ENCODE measurements around the gene WDR54.
A peak's percentile ranks its signal among the peaks of the same experiment; 100 is the strongest.
"Not testable (repeated sequence)": the region's sequence is repeated elsewhere in the genome, so short reads cannot be mapped to it uniquely, and the experiment has no call there.

The WDR54 gene

GRCh38 chr2:74439373-74439772 is 17.8 kb downstream of the WDR54 start:
- no peaks in the 10 kb centered on the region for H3K36me3 ChIP-seq (ENCODE audit: insufficient read depth, low read length)
- H3K9me3 ChIP-seq (ENCODE audit: low read depth, low read length) = no peaks in the 10 kb centered on the region
- peak overlapping the region; percentile 80 for H3K9ac ChIP-seq (ENCODE audit: insufficient read length)
- TF ChIP-seq FOXP2 (optimal IDR thresholded peaks at IDR 0.05; ENCODE audit: control extremely low read depth, extremely low read length, insufficient read depth) (no peak), POLR2AphosphoS5 (IDR thresholded peaks at IDR 0.05; ENCODE audit: borderline replicate concordance, low read depth, low read length) (no peak), EZH2 (IDR thresholded peaks at IDR 0.05) (no peak)
- H3K27ac ChIP-seq = no peak overlapping the region
- H3K4me3 ChIP-seq = peak overlapping the region; percentile 79
- no peak for DNase-seq (ENCODE audit: low read depth, low spot score)

- Histone ChIP-seq H3K36me3 (ENCODE audit: insufficient read depth, low read length) (no peaks in the 10 kb centered on the region), H3K9me3 (ENCODE audit: low read depth, low read length) (no peaks in the 10 kb centered on the region), H3K27ac (no peak overlapping the region), H3K9ac (ENCODE audit: insufficient read length) (peak overlapping the region; percentile 80), H3K4me3 (peak overlapping the region; percentile 79)
- TF ChIP-seq EZH2 (IDR thresholded peaks at IDR 0.05) (no peak), POLR2AphosphoS5 (IDR thresholded peaks at IDR 0.05; ENCODE audit: borderline replicate concordance, low read depth, low read length) (no peak)
- no peak for DNase-seq (ENCODE audit: low read depth, low spot score)
These were observed 18.4 kb downstream of the WDR54 start for GRCh38 chr2:74439803-74440377.

GRCh38 chr2:74440378-74441169 is 19.0 kb downstream of the WDR54 start:
- Histone ChIP-seq H3K36me3 (ENCODE audit: insufficient read depth, low read length) (no peaks in the 10 kb centered on the region), H3K9ac (ENCODE audit: insufficient read length) (peak overlapping the region; percentile 80), H3K9me3 (ENCODE audit: low read depth, low read length) (no peaks in the 10 kb centered on the region), H3K4me3 (peak overlapping the region; percentile 79), H3K27ac (peak overlapping the region; percentile 76)
- no peak for DNase-seq (ENCODE audit: low read depth, low spot score)
- peak; percentile 79; the same call in 1 of the 2 replicates for TF ChIP-seq POLR2AphosphoS5 (IDR thresholded peaks at IDR 0.05; ENCODE audit: borderline replicate concordance, low read depth, low read length)
- no peak for TF ChIP-seq EZH2 (IDR thresholded peaks at IDR 0.05)
- TF ChIP-seq FOXP2 (optimal IDR thresholded peaks at IDR 0.05; ENCODE audit: control extremely low read depth, extremely low read length, insufficient read depth) = no peak

- no peak for DNase-seq (ENCODE audit: low read depth, low spot score)
- TF ChIP-seq POLR2AphosphoS5 (IDR thresholded peaks at IDR 0.05; ENCODE audit: borderline replicate concordance, low read depth, low read length) = no peak
- TF ChIP-seq EZH2 (IDR thresholded peaks at IDR 0.05) = no peak
- TF ChIP-seq FOXP2 (optimal IDR thresholded peaks at IDR 0.05; ENCODE audit: control extremely low read depth, extremely low read length, insufficient read depth) = no peak
- H3K4me3 ChIP-seq = no peak overlapping the region
- H3K27ac ChIP-seq = no peak overlapping the region
- no peaks in the 10 kb centered on the region for H3K36me3 ChIP-seq (ENCODE audit: insufficient read depth, low read length)
- no peak overlapping the region for H3K9ac ChIP-seq (ENCODE audit: insufficient read length)
- no peaks in the 10 kb centered on the region for H3K9me3 ChIP-seq (ENCODE audit: low read depth, low read length)
These were observed 19.7 kb downstream of the WDR54 start for GRCh38 chr2:74441170-74441689.

GRCh38 chr2:74441690-74442482 is 20.4 kb downstream of the WDR54 start, which contains the start of gene RTKN:
RTKN (minus strand) TSS chr2:74441937; CDS start chr2:74441816, 121 bp downstream.
- Histone ChIP-seq H3K27ac (peak within 1 kb of the TSS; percentile 76), H3K9ac (ENCODE audit: insufficient read length) (peak within 1 kb of the TSS; percentile 80), H3K9me3 (ENCODE audit: low read depth, low read length) (no peaks in the 10 kb centered on the region), H3K36me3 (ENCODE audit: insufficient read depth, low read length) (no peaks in the 10 kb centered on the region), H3K4me3 (peak within 1 kb of the TSS; percentile 79)
- DNase-seq (ENCODE audit: low read depth, low spot score) = no peak
- no peak for TF ChIP-seq FOXP2 (optimal IDR thresholded peaks at IDR 0.05; ENCODE audit: control extremely low read depth, extremely low read length, insufficient read depth)
- no peak for TF ChIP-seq POLR2AphosphoS5 (IDR thresholded peaks at IDR 0.05; ENCODE audit: borderline replicate concordance, low read depth, low read length)
- no peak for TF ChIP-seq EZH2 (IDR thresholded peaks at IDR 0.05)

GRCh38 chr2:74442483-74443297 is 21.2 kb downstream of the WDR54 start:
- not testable (repeated sequence) for H3K4me3 ChIP-seq; DNase-seq (ENCODE audit: low read depth, low spot score); H3K27ac ChIP-seq; H3K9ac ChIP-seq (ENCODE audit: insufficient read length); H3K36me3 ChIP-seq (ENCODE audit: insufficient read depth, low read length); H3K9me3 ChIP-seq (ENCODE audit: low read depth, low read length)

GRCh38 chr2:74444498-74445318 is 23.2 kb downstream of the WDR54 start:
- no peak overlapping the region for H3K9ac ChIP-seq (ENCODE audit: insufficient read length)

More at GRCh38 chr2:74444498-74445318, 23.2 kb downstream of the WDR54 start:
- TF ChIP-seq POLR2AphosphoS5 (IDR thresholded peaks at IDR 0.05; ENCODE audit: borderline replicate concordance, low read depth, low read length) = no peak
- TF ChIP-seq EZH2 (IDR thresholded peaks at IDR 0.05) = no peak
- TF ChIP-seq FOXP2 (optimal IDR thresholded peaks at IDR 0.05; ENCODE audit: control extremely low read depth, extremely low read length, insufficient read depth) = no peak
- H3K27ac ChIP-seq = no peak overlapping the region
- no peak overlapping the region for H3K4me3 ChIP-seq
- H3K9me3 ChIP-seq (ENCODE audit: low read depth, low read length) = no peaks in the 10 kb centered on the region
- no peaks in the 10 kb centered on the region for H3K36me3 ChIP-seq (ENCODE audit: insufficient read depth, low read length)
- DNase-seq (ENCODE audit: low read depth, low spot score) = no peak

All from SK-N-MC (cell line).